Peyer's patch (tissue), 4 donors: Measurements from ENCODE around the gene GTF3C5.

Experiments
- POLR2A ChIP-seq, 2 donors: fragments of 450-650 bp; IDR thresholded peaks; one replicate each; pipeline ENCODE4 v1.5.1; 2017; ENCODE audit warnings: antibody characterized with exemption in 2 of 2, mild to moderate bottlenecking in 2 of 2, moderate library complexity in 2 of 2
- TF ChIP-seq, protein P1 (sequence below), 6 experiments: fragments of 450-650 bp in 4 of 6; fragments of 200-600 bp in 2 of 6; sonication (generic) in 1 of 6; IDR thresholded peaks; one replicate each; pipeline ENCODE4 v1.5.1; 2017 to 2019; ENCODE audit warnings: antibody characterized with exemption in 6 of 6, mild to moderate bottlenecking in 3 of 6, moderate library complexity in 1 of 6

DNA sequence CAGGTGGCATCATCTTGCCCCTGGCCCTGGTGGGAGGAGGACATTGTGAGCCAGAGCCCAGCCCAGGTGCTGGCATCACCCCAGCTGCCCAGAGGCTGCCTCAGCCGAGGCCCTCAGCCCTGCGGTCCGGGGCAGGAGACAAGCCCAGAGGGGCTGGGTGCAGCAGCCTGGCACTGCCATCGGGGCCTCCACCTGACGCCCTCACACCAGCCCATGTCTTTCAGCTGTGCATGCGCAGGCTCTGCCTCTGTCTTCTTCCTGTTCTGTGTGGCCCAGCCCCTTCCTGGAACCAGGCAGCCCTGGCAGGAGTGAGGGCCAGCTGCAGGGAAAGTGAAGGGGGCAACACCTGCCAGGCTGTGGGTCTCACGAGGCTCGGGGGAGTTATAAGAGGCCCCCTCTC, 26.2 kb downstream of the GTF3C5 start:
- TF ChIP-seq, protein P1, sequence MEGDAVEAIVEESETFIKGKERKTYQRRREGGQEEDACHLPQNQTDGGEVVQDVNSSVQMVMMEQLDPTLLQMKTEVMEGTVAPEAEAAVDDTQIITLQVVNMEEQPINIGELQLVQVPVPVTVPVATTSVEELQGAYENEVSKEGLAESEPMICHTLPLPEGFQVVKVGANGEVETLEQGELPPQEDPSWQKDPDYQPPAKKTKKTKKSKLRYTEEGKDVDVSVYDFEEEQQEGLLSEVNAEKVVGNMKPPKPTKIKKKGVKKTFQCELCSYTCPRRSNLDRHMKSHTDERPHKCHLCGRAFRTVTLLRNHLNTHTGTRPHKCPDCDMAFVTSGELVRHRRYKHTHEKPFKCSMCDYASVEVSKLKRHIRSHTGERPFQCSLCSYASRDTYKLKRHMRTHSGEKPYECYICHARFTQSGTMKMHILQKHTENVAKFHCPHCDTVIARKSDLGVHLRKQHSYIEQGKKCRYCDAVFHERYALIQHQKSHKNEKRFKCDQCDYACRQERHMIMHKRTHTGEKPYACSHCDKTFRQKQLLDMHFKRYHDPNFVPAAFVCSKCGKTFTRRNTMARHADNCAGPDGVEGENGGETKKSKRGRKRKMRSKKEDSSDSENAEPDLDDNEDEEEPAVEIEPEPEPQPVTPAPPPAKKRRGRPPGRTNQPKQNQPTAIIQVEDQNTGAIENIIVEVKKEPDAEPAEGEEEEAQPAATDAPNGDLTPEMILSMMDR (IDR thresholded peaks at IDR 0.05), result no peak
- no peak for TF ChIP-seq POLR2A (IDR thresholded peaks at IDR 0.05)
